ENCODE measurements around the gene CDY2B. TPM values are rescaled to one million over a fixed set of nuclear protein-coding genes. Genes with fewer than 3 reads are reported as not detected.

CDY2B gene
- total RNA-seq, 1 donor from 2014 or later: not detected

Other genes starting within 250 kb of the CDY2B start
- not detected in 2 replicates for gene CDY2A, start 145.6 kb upstream of the CDY2B start, total RNA-seq

Data from kidney epithelial cell (primary cell).